H1 (cell line): ENCODE data around the gene PLXNA4. TPM values are rescaled to one million over a fixed set of nuclear protein-coding genes. Genes with fewer than 3 reads are reported as not detected.
A peak's percentile ranks its signal among the peaks of the same experiment; 100 is the strongest.

Experiments
- CTCF ChIA-PET: fragments of 300-600 bp; sonication (Branson Sonifier 250); formaldehyde crosslinking; loops from one replicate; lab custom pipeline; 2021; ENCODE audit not compliant: partially characterized antibody; lab: Charles Lee
- POLR2A ChIA-PET: fragments of 300-600 bp; sonication (Branson Sonifier 250); formaldehyde crosslinking; loops from one replicate; lab custom pipeline; 2021; ENCODE audit warnings: inconsistent platforms; ENCODE audit not compliant: partially characterized antibody; lab: Charles Lee
- DNase-seq, 2 experiments: peaks; one replicate each; pipeline versions ENCODE4 v3.0.0 to v3.0.0-alpha.2; 2010 to 2022; ENCODE audit warnings: low spot score in 2 of 2, low read depth in 1 of 2, mixed read lengths in 1 of 2
- FAIRE-seq: peaks from 2 replicates; lab custom pipeline; 2011; peaks lifted over from hg19 to GRCh38; lab: Jason Lieb, UNC
- H2AFZ ChIP-seq: 2 replicates; pipeline ENCODE4 v1.8.1; 2012; ENCODE audit warnings: low read length, inconsistent platforms
- H2AK5ac ChIP-seq: 2 replicates; pipeline ENCODE4 v1.6.1; 2013; ENCODE audit warnings: low read depth, low read length
- H2BK120ac ChIP-seq: replicated peaks from 2 replicates; pipeline ENCODE3; 2013; ENCODE audit warnings: low read depth, low read length, inconsistent platforms
- H2BK12ac ChIP-seq: 2 replicates; pipeline ENCODE4 v1.6.1; 2013; ENCODE audit warnings: low read depth, low read length
- H2BK15ac ChIP-seq: 2 replicates; pipeline ENCODE4 v1.6.1; 2013; ENCODE audit warnings: low read length
- H2BK20ac ChIP-seq: 2 replicates; pipeline ENCODE4 v1.6.1; 2013; ENCODE audit warnings: low read length
- H2BK5ac ChIP-seq: 2 replicates; pipeline ENCODE4 v1.6.1; 2013; ENCODE audit warnings: low read depth, low read length
- H3K14ac ChIP-seq: 2 replicates; pipeline ENCODE4 v1.6.1; 2013; ENCODE audit warnings: inconsistent platforms; ENCODE audit not compliant: insufficient read length
- H3K18ac ChIP-seq: 2 replicates; pipeline ENCODE4 v1.6.1; 2013; ENCODE audit warnings: low read length; ENCODE audit errors: extremely low read depth
- H3K23ac ChIP-seq: 2 replicates; pipeline ENCODE4 v1.6.1; 2013; ENCODE audit warnings: inconsistent platforms; ENCODE audit not compliant: insufficient read length
- H3K23me2 ChIP-seq: 2 replicates; pipeline ENCODE4 v1.6.1; 2013; ENCODE audit warnings: low read depth, low read length
- H3K27ac ChIP-seq: 2 replicates; pipeline ENCODE4 v1.6.1; 2011; ENCODE audit warnings: low read depth, low read length, inconsistent platforms
- H3K27me3 ChIP-seq, 4 experiments: replicated peaks in 1 of 4; 1 replicate in 1 of 4; 2 replicates in 3 of 4; pipeline versions ENCODE4 v1.6.1 to v1.8.1; 2011 to 2013; ENCODE audit warnings: low read length in 3 of 4, mild to moderate bottlenecking in 3 of 4, inconsistent platforms in 2 of 4, mixed read lengths in 2 of 4, moderate library complexity in 1 of 4; ENCODE audit not compliant: control insufficient read depth in 3 of 4, insufficient read depth in 3 of 4; ENCODE audit errors: extremely low read depth in 1 of 4
- H3K36me3 ChIP-seq, 4 experiments: 2 replicates each; pipeline versions ENCODE4 v1.6.1 to v1.8.1; 2011 to 2013; ENCODE audit warnings: mild to moderate bottlenecking in 4 of 4, low read length in 3 of 4, moderate library complexity in 2 of 4, control low read depth in 1 of 4, inconsistent platforms in 1 of 4; ENCODE audit not compliant: insufficient read depth in 4 of 4, control insufficient read depth in 2 of 4
- H3K4ac ChIP-seq: replicated peaks from 2 replicates; pipeline ENCODE3; 2013; ENCODE audit warnings: low read length, low read depth, mixed read lengths, inconsistent platforms; ENCODE audit not compliant: insufficient read length
- H3K4me1 ChIP-seq, 4 experiments: replicated peaks in 1 of 4; 1 replicate in 1 of 4; 2 replicates in 3 of 4; pipeline versions ENCODE4 v1.6.1 to v1.8.1; 2011 to 2013; ENCODE audit warnings: low read length in 3 of 4, inconsistent platforms in 2 of 4, mixed read lengths in 1 of 4; ENCODE audit not compliant: insufficient read depth in 4 of 4, control insufficient read depth in 3 of 4
- H3K4me2 ChIP-seq, 2 experiments: 2 replicates each; pipeline versions ENCODE4 v1.6.1 to v1.8.1; 2011 to 2013; ENCODE audit warnings: low read depth in 2 of 2, low read length in 2 of 2, control low read depth in 1 of 2, inconsistent platforms in 1 of 2, mild to moderate bottlenecking in 1 of 2; ENCODE audit not compliant: insufficient read depth in 1 of 2
- H3K4me3 ChIP-seq, 4 experiments: fragments of 200-600, 300-600 bp in 1 of 4; sonication (generic), shearing (Covaris generic), sonication (Bioruptor Twin) in 1 of 4; 2 replicates each; pipeline versions ENCODE4 v1.5.1 to v1.8.1; 2011 to 2016; ENCODE audit warnings: low read length in 4 of 4, low read depth in 3 of 4, control low read depth in 2 of 4, inconsistent platforms in 2 of 4, mild to moderate bottlenecking in 2 of 4, mixed read lengths in 1 of 4, moderate library complexity in 1 of 4; ENCODE audit not compliant: insufficient read depth in 2 of 4; ENCODE audit errors: extremely low read depth in 1 of 4
- H3K56ac ChIP-seq: replicated peaks from 2 replicates; pipeline ENCODE3; 2013; ENCODE audit warnings: low read depth, mild to moderate bottlenecking, mixed read lengths, low read length, inconsistent platforms; ENCODE audit not compliant: insufficient read length
- H3K79me1 ChIP-seq: 2 replicates; pipeline ENCODE4 v1.6.1; 2013; ENCODE audit warnings: low read depth, low read length, control low read depth
- H3K79me2 ChIP-seq, 2 experiments: 2 replicates each; pipeline versions ENCODE4 v1.6.1 to v1.8.1; 2012 to 2013; ENCODE audit warnings: low read length in 2 of 2, mild to moderate bottlenecking in 2 of 2, inconsistent platforms in 1 of 2; ENCODE audit not compliant: insufficient read depth in 2 of 2, control insufficient read depth in 1 of 2
- H3K9ac ChIP-seq, 4 experiments: replicated peaks in 1 of 4; 1 replicate in 1 of 4; 2 replicates in 3 of 4; pipeline versions ENCODE4 v1.6.1 to v1.8.1; 2011 to 2013; ENCODE audit warnings: low read depth in 3 of 4, low read length in 3 of 4, control low read depth in 2 of 4, mild to moderate bottlenecking in 2 of 4, moderate library complexity in 2 of 4, inconsistent platforms in 1 of 4; ENCODE audit errors: extremely low read depth in 1 of 4
- H3K9me3 ChIP-seq, 2 experiments: 2 replicates each; pipeline versions ENCODE4 v1.6.1 to v1.8.1; 2012 to 2013; ENCODE audit warnings: mild to moderate bottlenecking in 2 of 2, moderate library complexity in 2 of 2, control low read depth in 1 of 2, inconsistent platforms in 1 of 2, low read depth in 1 of 2, low read length in 1 of 2, mixed read lengths in 1 of 2; ENCODE audit not compliant: insufficient read depth in 2 of 2
- H4K20me1 ChIP-seq, 2 experiments: replicated peaks in 1 of 2; 2 replicates each; pipeline versions ENCODE3 to v1.8.1; 2011 to 2013; ENCODE audit warnings: inconsistent platforms in 2 of 2, low read length in 2 of 2, mild to moderate bottlenecking in 1 of 2; ENCODE audit not compliant: insufficient read depth in 2 of 2, control insufficient read depth in 1 of 2
- H4K5ac ChIP-seq: 2 replicates; pipeline ENCODE4 v1.6.1; 2013; ENCODE audit warnings: low read length, low read depth, mixed read lengths, inconsistent platforms; ENCODE audit not compliant: insufficient read length
- H4K8ac ChIP-seq: 2 replicates; pipeline ENCODE4 v1.8.0; 2013; ENCODE audit warnings: mild to moderate bottlenecking, moderate library complexity, low read length, inconsistent platforms; ENCODE audit not compliant: insufficient read depth; ENCODE audit errors: extremely low read depth
- H4K91ac ChIP-seq: replicated peaks from 2 replicates; pipeline ENCODE3; 2013; ENCODE audit warnings: low read length, mixed read lengths, inconsistent platforms; ENCODE audit not compliant: insufficient read length
- WGBS, 2 experiments: shearing (Covaris generic) in 1 of 2; methylation state at CpG; one replicate each; pipeline versions ENCODE4 v1.1.6 to v1.1.7; 2013 to 2015; ENCODE audit warnings: low lambda C conversion rate in 2 of 2, mixed read lengths in 2 of 2, inconsistent platforms in 1 of 2, low coverage in 1 of 2, missing lambda C conversion rate in 1 of 2; ENCODE audit not compliant: insufficient replicate concordance in 2 of 2, insufficient coverage in 1 of 2, insufficient read length in 1 of 2; ENCODE audit errors: extremely low coverage in 1 of 2, missing lambda C conversion rate in 1 of 2; 5-methylcytosine and 5-hydroxymethylcytosine counted together
- polyA plus RNA-seq, 7 experiments: library from polyadenylated mRNA; depleted of rRNA in 3 of 7; stranded (reverse) in 5 of 7; unstranded in 2 of 7; fragments of >200 nt in 5 of 7; fragments of 200-250 nt in 2 of 7; gene quantifications; 1 replicate in 5 of 7; 2 replicates in 1 of 7; 4 replicates in 1 of 7; pipeline versions ENCODE4 v1.2.1 to v1.2.3, GENCODE V29; 2011 to 2013; ENCODE audit warnings: missing spikeins in 2 of 7, mixed read lengths in 2 of 7
- total RNA-seq: library from RNA; stranded (reverse); fragmentation: NEBNext Ultra II Directional; extraction: Animal tissue kit (Norgen Biotek cat#: 25700); gene quantifications from 2 replicates; pipeline ENCODE4 v1.2.1, GENCODE V29; 2021

The PLXNA4 gene
- total and polyA plus RNA-seq, 2 of the 8 experiments (the other 6 are each of a cell fraction or from before 2014, with no cell fraction given), result 0.76 to 0.79 TPM

GRCh38 chr7:132075515-132075914, 500.8 kb downstream of the PLXNA4 start:
- Histone ChIP-seq H2BK15ac (no peak overlapping the region), H3K4me2 (no peak overlapping the region; a peak in 1 of 4 replicates), H2BK5ac (no peak overlapping the region), H3K23ac (no peak overlapping the region), H4K8ac (no peak overlapping the region), H3K23me2 (no peaks in the 10 kb centered on the region), H3K27me3 (peaks cover 0 to 3% (median 0%) of the 10 kb centered on the region in 4 experiments; a peak in 2 of 7 replicates), H2BK120ac (no peak overlapping the region), H2AFZ (peak overlapping the region; percentile 83; the same call in 1 of the 2 replicates), H3K4me3 (no peak overlapping the region), H3K18ac (no peak overlapping the region), H3K9me3 (no peaks in the 10 kb centered on the region; a peak in 1 of 4 replicates), H3K4ac (no peak overlapping the region), H3K56ac (no peak overlapping the region), H2AK5ac (no peak overlapping the region), H3K36me3 (no peaks in the 10 kb centered on the region), H4K91ac (no peak overlapping the region), H3K79me1 (no peaks in the 10 kb centered on the region), H4K5ac (no peak overlapping the region), H3K9ac (no peak overlapping the region), H3K79me2 (no peaks in the 10 kb centered on the region), H2BK20ac (no peak overlapping the region), H3K14ac (no peak overlapping the region), H3K4me1 (peaks cover 0 to 7% (median 0%) of the 10 kb centered on the region in 4 experiments; a peak in 1 of 7 replicates), H3K27ac (no peak overlapping the region), H2BK12ac (no peak overlapping the region), H4K20me1 (no peaks in the 10 kb centered on the region)
- 81% methylated on average over 6 of the region's 6 CpGs; no CpG with 5 or more reads in 1 of the 2 experiments for WGBS, 2 experiments
- CTCF ChIA-PET, result interaction anchor here (1.7 kb wide), 1 partner anchor 130 kb away, joined by 6 read pairs; no protein-coding TSS in a partner anchor
- POLR2A ChIA-PET, result no interaction called here
- no peak for FAIRE-seq
- DNase-seq, result no peak
